ENCODE measurements around the gene HOXA13.
A peak's percentile ranks its signal among the peaks of the same experiment; 100 is the strongest.

Gene HOXA13

DNA sequence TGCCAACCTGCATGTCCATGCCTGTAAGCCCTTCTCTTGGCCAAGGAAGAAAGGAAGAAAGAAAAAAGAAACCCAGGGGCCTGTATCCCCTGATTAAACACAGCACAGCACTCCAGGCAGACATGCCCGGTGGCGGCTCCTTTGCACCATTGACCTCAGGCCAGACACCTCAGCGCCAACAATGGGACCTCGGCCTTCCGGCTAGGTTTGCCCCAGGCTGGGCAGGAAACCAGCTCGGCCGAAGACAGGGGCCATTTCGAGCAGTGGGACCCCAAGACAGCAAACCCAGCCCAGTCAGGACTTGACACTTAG lies 28.6 kb downstream of the HOXA13 start:
- H3K9me3 Mint-ChIP-seq = no peaks in the 10 kb centered on the region
- peaks cover 8% of the 10 kb centered on the region for H3K36me3 Mint-ChIP-seq (ENCODE audit: low read depth)
- peaks cover 5% of the 10 kb centered on the region for H3K4me1 Mint-ChIP-seq (ENCODE audit: low read depth)
- H3K27me3 Mint-ChIP-seq (ENCODE audit: low read depth) = peaks cover 76% of the 10 kb centered on the region
- no peak overlapping the region for H3K27ac Mint-ChIP-seq
- no peak overlapping the region for H3K4me3 Mint-ChIP-seq
- no peak for DNase-seq (ENCODE audit: low spot score)

DNA sequence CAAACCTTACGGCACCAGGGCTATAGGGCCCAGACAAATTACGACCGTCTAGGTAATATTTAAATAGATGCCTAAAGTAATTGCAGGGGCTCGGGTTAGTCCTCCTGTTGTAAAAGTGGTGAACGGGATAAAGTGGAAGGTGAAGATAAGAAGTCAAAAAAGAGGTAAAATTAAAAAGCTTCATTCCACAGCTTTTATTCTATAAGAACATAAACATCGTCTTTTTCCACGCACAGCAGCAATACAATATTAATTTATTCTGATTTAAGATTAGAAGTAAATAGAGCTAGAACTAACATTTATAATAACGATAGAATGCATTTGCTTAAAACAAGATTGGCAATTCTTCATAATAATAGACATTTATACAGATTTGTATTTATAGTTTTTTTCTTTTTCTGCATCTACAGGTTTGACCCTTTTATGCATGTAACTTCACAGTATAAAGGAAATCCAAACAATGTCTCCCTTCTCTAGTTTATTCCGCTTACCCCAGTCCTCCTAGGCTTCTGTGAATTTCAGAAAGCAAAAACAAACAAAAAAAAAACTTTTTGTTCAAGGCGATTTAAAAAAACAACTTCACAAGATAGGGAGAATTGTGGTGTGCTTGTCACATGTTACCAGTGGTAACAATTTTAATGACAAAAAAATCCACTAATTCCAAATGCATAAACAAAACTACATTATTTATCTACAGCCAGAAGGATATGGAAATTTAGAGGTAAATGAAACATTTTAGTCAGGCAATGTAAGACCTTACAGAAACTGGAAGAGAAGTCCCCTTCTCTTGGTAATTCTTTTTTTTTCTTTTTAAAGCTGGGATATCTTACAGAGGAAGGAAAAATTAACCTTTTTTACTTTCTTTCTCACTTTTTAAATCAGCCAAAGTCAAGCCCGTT lies 29.2 kb downstream of the HOXA13 start:
- peaks cover 5% of the 10 kb centered on the region for H3K4me1 Mint-ChIP-seq (ENCODE audit: low read depth)
- no peaks in the 10 kb centered on the region for H3K9me3 Mint-ChIP-seq
- H3K4me3 Mint-ChIP-seq = no peak overlapping the region
- no peak for DNase-seq (ENCODE audit: low spot score)
- H3K27me3 Mint-ChIP-seq (ENCODE audit: low read depth) = peaks cover 77% of the 10 kb centered on the region
- no peak overlapping the region for H3K27ac Mint-ChIP-seq
- H3K36me3 Mint-ChIP-seq (ENCODE audit: low read depth) = peaks cover 8% of the 10 kb centered on the region

DNA sequence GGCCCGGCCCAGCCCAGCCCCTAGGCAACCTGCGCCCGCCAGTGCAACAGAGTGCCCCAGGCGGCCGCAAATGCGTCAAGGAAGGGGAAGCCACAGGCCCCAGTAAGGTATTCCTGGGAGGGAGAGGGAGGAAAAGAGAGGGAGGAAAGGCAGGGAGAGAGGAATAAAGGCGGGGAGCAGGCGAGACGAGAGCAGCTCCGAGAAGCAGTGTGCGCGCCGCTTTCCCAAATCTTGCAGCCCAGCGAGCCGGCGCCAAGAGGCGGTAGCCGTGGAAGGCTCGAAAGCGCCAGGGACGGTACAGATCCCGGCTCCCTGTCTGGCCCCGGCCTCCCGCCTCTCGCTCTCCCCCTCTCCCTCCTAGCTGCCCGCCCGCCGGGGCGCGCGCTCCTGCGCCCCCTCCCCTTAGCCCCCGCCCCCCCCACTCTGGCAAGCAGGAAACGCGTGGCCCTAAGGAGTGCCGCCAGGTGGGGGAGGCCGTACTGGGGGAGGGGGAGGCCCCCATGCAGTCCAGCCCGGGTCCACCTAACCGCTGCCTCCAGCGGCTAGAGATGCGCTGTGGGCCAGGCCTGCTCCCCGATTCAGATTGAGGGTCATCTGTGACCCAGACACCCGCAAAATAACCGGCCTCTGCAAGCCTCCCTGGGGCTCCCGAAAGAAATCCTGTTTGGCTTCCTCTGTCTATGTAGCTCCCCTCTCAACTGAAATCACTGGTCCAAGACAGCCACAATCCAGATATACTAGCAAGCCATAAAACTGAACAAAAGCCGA lies 30.0 kb downstream of the HOXA13 start:
- peaks cover 74% of the 10 kb centered on the region for H3K27me3 Mint-ChIP-seq (ENCODE audit: low read depth)
- H3K4me3 Mint-ChIP-seq = no peak overlapping the region
- H3K36me3 Mint-ChIP-seq (ENCODE audit: low read depth) = peaks cover 8% of the 10 kb centered on the region
- peaks cover 5% of the 10 kb centered on the region for H3K4me1 Mint-ChIP-seq (ENCODE audit: low read depth)
- no peak overlapping the region for H3K27ac Mint-ChIP-seq
- H3K9me3 Mint-ChIP-seq = no peaks in the 10 kb centered on the region
- no peak for DNase-seq (ENCODE audit: low spot score)

DNA sequence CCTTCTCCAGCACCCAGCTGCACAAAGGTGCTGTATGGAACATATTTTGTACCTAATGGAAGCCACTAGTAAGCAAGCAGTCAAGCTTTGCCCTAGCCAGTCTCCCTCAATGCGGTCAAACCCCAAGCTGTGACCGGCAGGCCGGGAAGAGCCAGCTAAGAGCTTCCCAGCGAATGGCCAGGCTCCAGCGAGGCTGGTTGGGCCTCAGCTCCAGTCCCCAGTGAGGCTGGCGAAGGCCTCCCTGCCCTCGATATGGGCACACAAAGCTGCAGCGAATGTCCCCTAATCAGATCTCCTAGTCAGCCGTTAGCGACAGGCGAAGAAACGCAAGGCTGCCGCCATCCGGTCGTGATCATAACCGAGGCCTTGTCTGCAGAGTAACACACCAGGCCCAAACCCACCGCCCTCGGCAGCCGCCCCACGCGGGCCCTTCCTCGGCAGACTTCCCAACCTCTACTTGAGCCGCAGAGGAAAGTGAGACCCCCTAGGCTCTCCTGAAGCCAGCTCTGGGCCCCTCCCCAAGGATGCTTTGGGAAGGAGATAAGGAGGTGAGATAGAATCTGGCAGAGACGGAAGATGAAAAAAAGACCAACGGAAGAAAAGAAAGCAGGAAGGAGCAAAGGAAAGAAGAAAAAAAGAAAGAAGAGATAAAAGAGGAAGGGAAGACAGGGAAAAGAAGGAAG lies 31.5 kb downstream of the HOXA13 start:
- peak overlapping the region; percentile 70 for H3K27ac Mint-ChIP-seq
- peaks cover 82% of the 10 kb centered on the region for H3K27me3 Mint-ChIP-seq (ENCODE audit: low read depth)

DNA sequence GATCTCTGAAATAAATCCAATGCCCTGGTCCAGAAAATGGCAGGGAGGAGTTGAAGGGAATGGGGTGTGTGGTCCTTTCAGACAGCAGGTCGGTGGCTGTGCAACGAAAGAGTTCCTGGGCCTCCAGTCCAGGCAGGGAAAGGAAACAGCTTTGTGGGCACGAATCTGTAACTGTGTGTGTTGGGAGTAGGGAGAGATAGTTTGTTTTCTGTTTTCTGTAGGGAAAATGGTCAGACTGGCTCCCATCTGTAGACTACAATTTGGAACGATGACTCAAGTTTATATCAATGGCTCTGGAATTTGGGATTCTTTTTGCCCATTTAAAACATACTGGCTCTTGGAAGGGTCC lies 32.0 kb downstream of the HOXA13 start:
- peaks cover 5% of the 10 kb centered on the region for H3K4me1 Mint-ChIP-seq (ENCODE audit: low read depth)
- no peaks in the 10 kb centered on the region for H3K9me3 Mint-ChIP-seq
- no peak for DNase-seq (ENCODE audit: low spot score)
- H3K27me3 Mint-ChIP-seq (ENCODE audit: low read depth) = peaks cover 87% of the 10 kb centered on the region
- H3K27ac Mint-ChIP-seq = peak overlapping the region; percentile 41
- peaks cover 8% of the 10 kb centered on the region for H3K36me3 Mint-ChIP-seq (ENCODE audit: low read depth)
- H3K4me3 Mint-ChIP-seq = no peak overlapping the region

More for the DNA sequence above, 31.5 kb downstream of the HOXA13 start:
- Mint-ChIP-seq H3K4me1 (ENCODE audit: low read depth) (peaks cover 5% of the 10 kb centered on the region), H3K9me3 (no peaks in the 10 kb centered on the region), H3K36me3 (ENCODE audit: low read depth) (peaks cover 8% of the 10 kb centered on the region), H3K4me3 (no peak overlapping the region)
- no peak for DNase-seq (ENCODE audit: low spot score)

DNA sequence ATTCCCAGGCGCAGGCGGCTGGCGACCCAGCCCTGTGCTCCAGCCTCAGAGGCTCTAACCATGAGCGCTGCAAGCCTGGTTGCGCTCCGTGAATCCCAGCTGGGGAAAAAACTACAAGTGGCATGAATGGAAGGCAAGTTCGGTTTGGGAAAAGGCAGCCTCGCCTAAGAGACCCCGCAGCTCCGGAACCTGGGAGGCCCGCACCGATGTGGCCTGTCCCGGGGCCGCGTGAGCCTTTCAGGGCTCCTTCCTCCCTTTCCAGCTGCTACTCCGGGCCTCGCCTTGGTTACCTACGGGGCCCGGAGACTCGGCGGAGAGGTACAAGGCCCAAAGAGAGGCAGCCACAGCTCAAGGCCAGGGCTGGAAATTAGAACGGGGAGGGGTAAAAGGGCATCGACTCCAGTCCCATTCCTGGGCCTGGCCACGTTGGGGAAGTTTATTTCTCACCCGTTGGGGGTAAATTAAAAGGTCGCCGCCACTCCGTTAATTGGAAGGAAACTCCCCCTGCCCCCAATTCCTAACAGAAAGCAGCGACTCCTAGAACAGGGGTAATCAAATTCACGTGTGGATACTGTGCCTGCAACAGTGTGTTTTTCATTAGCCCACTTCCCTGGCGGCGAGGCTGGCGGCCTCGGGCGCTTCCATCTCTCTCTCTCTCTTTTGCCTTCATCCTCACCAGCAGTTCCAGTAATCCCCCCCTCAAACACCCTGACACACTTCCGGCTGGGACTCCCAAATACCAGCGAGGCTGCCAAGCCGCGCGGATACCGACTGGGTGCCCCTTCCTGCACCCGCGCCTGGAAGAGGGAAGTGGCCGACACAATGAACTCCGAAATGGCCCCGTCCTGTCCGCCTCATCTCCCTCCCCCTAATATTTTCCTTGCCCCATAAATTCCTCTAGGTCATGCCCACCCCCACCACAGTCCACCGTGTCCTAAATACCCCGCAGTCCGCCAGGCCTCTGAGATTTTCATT lies 33.1 kb downstream of the HOXA13 start:
- Mint-ChIP-seq H3K4me3 (no peak overlapping the region), H3K27ac (peak overlapping the region; percentile 85), H3K4me1 (ENCODE audit: low read depth) (peaks cover 3% of the 10 kb centered on the region), H3K9me3 (no peaks in the 10 kb centered on the region), H3K27me3 (ENCODE audit: low read depth) (peaks cover 89% of the 10 kb centered on the region), H3K36me3 (ENCODE audit: low read depth) (peaks cover 3% of the 10 kb centered on the region)
- no peak for DNase-seq (ENCODE audit: low spot score)

DNA sequence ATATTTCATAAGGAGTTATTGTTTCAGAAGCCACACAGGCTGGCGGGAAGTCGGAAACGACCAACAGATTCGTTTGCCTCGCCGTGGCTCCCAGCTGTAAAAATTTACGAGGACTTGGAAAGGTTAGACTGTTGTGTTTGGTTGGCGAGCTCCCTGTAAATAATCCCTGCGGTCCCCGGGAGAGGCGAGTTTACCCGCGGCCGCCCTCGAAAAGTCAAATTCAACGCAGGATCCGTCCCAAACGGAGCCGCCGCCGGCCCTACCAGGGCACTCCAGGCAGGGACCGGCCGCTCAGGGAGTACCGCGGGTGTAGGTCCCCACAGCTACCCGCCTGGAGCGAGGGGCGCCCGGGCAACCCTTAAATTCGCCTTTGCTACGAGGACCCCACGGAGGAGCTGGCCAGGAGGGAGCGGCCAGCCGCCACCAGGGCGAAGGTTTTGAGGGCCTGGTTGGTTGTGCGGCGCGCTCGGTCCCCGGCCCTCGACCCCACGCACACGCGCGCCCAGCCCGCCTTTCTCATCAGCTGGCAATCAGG lies 33.8 kb downstream of the HOXA13 start:
- Mint-ChIP-seq H3K27me3 (ENCODE audit: low read depth) (peaks cover 83% of the 10 kb centered on the region), H3K4me1 (ENCODE audit: low read depth) (peaks cover 3% of the 10 kb centered on the region), H3K4me3 (no peak overlapping the region), H3K36me3 (ENCODE audit: low read depth) (peaks cover 2% of the 10 kb centered on the region), H3K9me3 (no peaks in the 10 kb centered on the region), H3K27ac (peak overlapping the region; percentile 71)
- DNase-seq (ENCODE audit: low spot score) = no peak

DNA sequence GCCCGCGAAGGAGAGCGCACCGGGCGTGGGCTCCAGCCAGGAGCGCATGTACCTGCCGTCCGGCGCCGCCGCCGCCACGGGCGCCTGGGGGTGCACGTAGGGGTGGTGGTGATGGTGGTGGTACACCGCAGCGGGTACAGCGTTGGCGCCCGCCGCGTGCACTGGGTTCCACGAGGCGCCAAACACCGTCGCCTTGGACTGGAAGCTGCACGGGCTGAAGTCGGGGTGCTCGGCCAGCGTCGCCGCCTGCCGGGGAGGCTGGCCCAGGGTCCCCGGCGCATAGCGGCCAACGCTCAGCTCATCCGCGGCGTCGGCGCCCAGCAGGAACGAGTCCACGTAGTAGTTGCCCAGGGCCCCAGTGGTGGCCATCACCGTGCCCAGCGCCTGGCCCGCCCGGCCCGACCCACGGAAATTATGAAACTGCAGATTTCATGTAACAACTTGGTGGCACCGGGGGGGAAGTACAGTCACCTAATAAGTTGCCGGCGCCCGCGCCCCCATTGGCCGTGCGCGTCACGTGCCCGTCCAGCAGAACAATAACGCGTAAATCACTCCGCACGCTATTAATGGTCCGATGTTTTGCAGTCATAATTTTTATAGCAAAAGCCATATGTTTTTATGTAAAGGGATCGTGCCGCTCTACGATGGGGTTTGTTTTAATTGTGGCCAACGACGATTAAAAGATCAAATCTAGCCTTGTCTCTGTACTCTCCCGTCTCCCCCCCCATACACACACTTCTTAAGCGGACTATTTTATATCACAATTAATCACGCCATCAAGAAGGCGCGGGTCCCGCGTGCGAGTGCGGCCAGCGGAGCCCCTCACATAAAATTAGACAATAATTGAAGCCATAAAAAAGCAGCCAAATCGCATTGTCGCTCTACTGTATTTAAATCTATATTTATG lies 34.5 kb downstream of the HOXA13 start, which contains the start of gene HOXA9:
Gene HOXA9 (minus strand): TSS at position 449 of the 907 bp plus-strand sequence. CDS start 80 bp downstream, at position 369.
- peak within 1 kb of the TSS; percentile 71 for H3K27ac Mint-ChIP-seq
- DNase-seq (ENCODE audit: low spot score) = no peak
- H3K4me1 Mint-ChIP-seq (ENCODE audit: low read depth) = peaks cover 3% of the 10 kb centered on the region
- peaks cover 2% of the 10 kb centered on the region for H3K36me3 Mint-ChIP-seq (ENCODE audit: low read depth)
- no peak within 1 kb of the TSS for H3K4me3 Mint-ChIP-seq
- H3K27me3 Mint-ChIP-seq (ENCODE audit: low read depth) = peaks cover 81% of the 10 kb centered on the region
- no peaks in the 10 kb centered on the region for H3K9me3 Mint-ChIP-seq

DNA sequence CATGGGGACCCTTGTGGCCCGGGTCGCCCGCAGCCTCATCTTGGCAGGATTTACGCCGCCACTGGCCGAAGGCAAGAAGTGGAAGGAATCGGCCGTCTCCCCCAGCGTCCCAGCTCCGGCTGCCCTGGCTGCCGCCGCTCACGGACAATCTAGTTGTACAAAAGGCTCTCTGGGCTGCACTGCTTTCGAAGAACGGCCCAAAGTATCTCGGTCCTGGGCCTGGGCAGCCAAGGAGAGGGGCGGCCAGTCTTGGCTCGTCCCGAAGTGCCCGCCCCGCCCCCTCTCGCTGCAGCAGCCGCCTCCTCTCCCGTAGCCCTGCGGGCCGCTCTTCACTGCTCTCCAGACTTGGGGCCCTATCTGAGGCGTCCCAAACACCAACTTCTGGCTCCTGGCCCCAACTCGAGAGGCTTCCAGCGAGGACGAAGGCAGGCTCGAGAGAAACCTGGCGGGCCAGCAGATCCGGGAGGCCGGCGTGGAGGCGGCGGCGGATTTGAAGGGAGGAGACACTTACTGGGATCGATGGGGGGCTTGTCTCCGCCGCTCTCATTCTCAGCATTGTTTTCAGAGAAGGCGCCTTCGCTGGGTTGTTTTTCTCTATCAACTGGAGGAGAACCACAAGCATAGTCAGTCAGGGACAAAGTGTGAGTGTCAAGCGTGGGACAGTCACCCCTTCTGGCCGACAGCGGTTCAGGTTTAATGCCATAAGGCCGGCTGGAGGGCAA lies 35.4 kb downstream of the HOXA13 start:
- H3K4me1 Mint-ChIP-seq (ENCODE audit: low read depth) = peaks cover 3% of the 10 kb centered on the region
- H3K4me3 Mint-ChIP-seq = no peak overlapping the region
- H3K27me3 Mint-ChIP-seq (ENCODE audit: low read depth) = peaks cover 84% of the 10 kb centered on the region
- H3K36me3 Mint-ChIP-seq (ENCODE audit: low read depth) = peaks cover 2% of the 10 kb centered on the region
- DNase-seq (ENCODE audit: low spot score) = no peak
- H3K27ac Mint-ChIP-seq = peak overlapping the region; percentile 67
- no peaks in the 10 kb centered on the region for H3K9me3 Mint-ChIP-seq

DNA sequence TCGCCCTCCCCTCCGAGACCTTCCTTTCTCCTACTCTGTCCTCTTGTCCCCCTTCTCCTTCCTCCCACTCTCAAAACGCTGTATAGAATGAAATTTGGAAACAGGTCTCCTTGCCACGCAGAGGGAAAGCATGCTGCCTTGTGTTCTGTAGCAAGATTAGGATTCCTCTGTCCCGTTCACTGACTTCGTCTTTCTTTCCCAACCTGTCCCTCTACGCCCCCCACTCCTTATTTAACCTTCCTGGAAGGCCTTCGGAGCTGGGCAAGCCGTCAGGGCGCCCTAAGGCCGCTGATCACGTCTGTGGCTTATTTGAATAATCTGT lies 35.9 kb downstream of the HOXA13 start:
- no peak overlapping the region for H3K27ac Mint-ChIP-seq
- no peak for DNase-seq (ENCODE audit: low spot score)
- H3K4me3 Mint-ChIP-seq = no peak overlapping the region
- H3K4me1 Mint-ChIP-seq (ENCODE audit: low read depth) = peaks cover 3% of the 10 kb centered on the region
- H3K27me3 Mint-ChIP-seq (ENCODE audit: low read depth) = peaks cover 85% of the 10 kb centered on the region
- peaks cover 2% of the 10 kb centered on the region for H3K36me3 Mint-ChIP-seq (ENCODE audit: low read depth)
- no peaks in the 10 kb centered on the region for H3K9me3 Mint-ChIP-seq

DNA sequence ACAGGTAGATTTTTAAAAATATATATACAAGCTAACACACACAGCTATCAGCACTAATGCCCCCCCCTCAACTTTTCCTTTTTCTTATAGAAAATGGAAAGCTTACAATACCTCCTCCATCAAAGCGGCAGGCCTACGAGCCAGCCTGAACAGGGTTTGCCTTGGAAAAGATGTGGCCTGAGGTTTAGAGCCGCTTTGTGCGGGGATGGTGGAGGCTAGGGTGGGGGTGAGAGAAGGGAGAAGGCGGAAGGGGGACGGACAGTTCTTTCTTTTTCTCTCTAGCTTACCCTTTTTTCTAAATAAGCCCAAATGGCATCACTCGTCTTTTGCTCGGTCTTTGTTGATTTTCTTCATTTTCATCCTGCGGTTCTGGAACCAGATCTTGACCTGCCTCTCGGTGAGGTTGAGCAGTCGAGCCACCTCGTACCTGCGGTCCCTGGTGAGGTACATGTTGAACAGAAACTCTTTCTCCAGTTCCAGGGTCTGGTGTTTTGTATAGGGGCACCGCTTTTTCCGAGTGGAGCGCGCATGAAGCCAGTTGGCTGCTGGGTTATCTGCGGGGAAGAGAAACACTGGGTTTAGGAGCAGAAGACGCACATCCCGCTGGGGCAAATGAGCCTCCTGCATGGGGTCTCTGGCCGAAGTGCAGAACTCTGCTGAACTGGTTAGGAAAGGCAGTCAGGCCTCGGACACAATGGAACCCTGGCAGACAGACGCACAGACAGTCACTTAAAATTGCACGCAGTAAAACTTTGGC lies 36.4 kb downstream of the HOXA13 start:
- H3K9me3 Mint-ChIP-seq = no peaks in the 10 kb centered on the region
- H3K27me3 Mint-ChIP-seq (ENCODE audit: low read depth) = peaks cover 85% of the 10 kb centered on the region
- H3K27ac Mint-ChIP-seq = no peak overlapping the region
- DNase-seq (ENCODE audit: low spot score) = no peak
- H3K4me1 Mint-ChIP-seq (ENCODE audit: low read depth) = peaks cover under 1% of the 10 kb centered on the region
- H3K36me3 Mint-ChIP-seq (ENCODE audit: low read depth) = no peaks in the 10 kb centered on the region
- no peak overlapping the region for H3K4me3 Mint-ChIP-seq
